ENCODE data around the gene LYSMD3. TPM values are rescaled to one million over a fixed set of nuclear protein-coding genes. Genes with fewer than 3 reads are reported as not detected.

LYSMD3 gene
- total and polyA plus RNA-seq, 9 donors, result 10.9 to 21.7 (median 15.9) TPM

DNA sequence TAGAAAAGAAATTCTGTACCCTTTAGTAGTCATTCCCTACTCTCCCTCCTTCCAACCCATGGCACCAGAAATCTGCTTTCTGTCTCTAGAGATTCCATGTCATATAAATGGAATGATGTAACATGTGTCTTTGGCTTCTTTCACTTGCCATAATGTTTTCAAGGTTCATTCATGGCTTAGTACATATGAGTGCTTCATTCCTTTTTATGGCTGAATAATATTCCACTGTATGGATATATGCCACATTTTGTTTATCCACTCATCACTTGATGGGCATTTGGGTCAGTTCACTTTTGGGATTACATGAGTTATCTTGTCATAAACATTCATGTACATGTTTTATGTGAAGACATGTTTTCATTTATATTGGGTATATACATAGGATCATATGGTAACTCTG lies 35.3 kb downstream of the LYSMD3 start:
- no peak for DNase-seq
- H3K36me3 ChIP-seq (ENCODE audit: control insufficient read depth, insufficient read depth, low read length), result no peaks in the 10 kb centered on the region
- no peaks in the 10 kb centered on the region for H3K27me3 ChIP-seq (ENCODE audit: control insufficient read depth, insufficient read depth, low read length)
- H3K4me1 ChIP-seq (ENCODE audit: control insufficient read depth, insufficient read depth, low read length), result no peaks in the 10 kb centered on the region
- peaks cover 2% of the 10 kb centered on the region for H3K9me3 ChIP-seq (replicated peaks; ENCODE audit: control insufficient read depth, low read depth, low read length)
- H3K27ac ChIP-seq (ENCODE audit: low read length), result no peak overlapping the region
- no peak overlapping the region for H3K4me3 ChIP-seq (ENCODE audit: low read length)

DNA sequence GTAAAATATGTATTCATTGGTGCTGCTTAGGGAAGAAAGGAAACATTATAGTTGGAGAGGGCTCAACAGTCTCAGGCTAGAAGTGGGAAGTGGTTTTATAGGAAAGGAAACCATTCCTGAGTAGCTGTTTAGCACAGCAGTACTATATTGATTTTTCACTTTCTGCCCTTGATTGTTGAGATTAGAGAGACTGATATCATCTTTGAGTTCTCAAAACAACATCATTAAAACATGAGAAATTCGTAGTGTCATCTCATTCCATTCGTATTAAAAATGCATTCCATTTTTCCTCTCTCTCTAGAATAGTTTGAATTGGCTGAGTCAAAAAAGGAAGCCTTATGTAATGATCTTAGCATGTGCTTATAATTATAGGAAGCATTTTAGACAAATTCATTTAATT lies 40.6 kb downstream of the LYSMD3 start:
- no CpG with 5 or more reads among the region's 2 CpGs for WGBS (ENCODE audit: insufficient coverage)
- no peaks in the 10 kb centered on the region for H3K27me3 ChIP-seq (ENCODE audit: control insufficient read depth, insufficient read depth, low read length)
- peak; percentile 17 for DNase-seq

DNA sequence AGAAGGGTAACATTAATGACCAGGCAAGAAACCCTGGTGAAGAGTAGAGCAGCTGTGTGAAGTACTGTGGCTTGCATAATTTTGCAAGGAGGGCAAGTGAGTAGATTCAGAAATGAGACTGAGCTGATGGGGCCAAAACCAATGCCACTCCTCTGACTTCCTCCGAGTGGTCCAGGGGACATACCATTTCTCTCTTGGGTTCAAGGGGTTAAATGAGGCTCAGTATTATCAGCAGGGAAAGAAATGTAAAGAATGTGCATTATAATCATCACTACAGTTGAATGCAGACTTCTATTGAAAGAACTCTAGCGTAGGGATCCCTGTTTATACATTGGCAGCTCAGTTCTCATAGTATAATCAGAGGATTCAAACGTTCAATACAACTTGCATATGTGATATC lies 44.8 kb downstream of the LYSMD3 start:
- no peak for DNase-seq
- WGBS (ENCODE audit: insufficient coverage), result no CpG with 5 or more reads among the region's 3 CpGs
- H3K27me3 ChIP-seq (ENCODE audit: control insufficient read depth, insufficient read depth, low read length), result no peaks in the 10 kb centered on the region
- no peaks in the 10 kb centered on the region for H3K9me3 ChIP-seq (replicated peaks; ENCODE audit: control insufficient read depth, low read depth, low read length)
- no peak overlapping the region for H3K27ac ChIP-seq (ENCODE audit: low read length)
- H3K4me1 ChIP-seq (ENCODE audit: control insufficient read depth, insufficient read depth, low read length), result no peaks in the 10 kb centered on the region
- no peak overlapping the region for H3K4me3 ChIP-seq (ENCODE audit: low read length)
- no peaks in the 10 kb centered on the region for H3K36me3 ChIP-seq (ENCODE audit: control insufficient read depth, insufficient read depth, low read length)

More for the DNA sequence above, 40.6 kb downstream of the LYSMD3 start:
- no peak overlapping the region for H3K4me3 ChIP-seq (ENCODE audit: low read length)
- no peak overlapping the region for H3K27ac ChIP-seq (ENCODE audit: low read length)
- H3K36me3 ChIP-seq (ENCODE audit: control insufficient read depth, insufficient read depth, low read length), result no peaks in the 10 kb centered on the region
- H3K4me1 ChIP-seq (ENCODE audit: control insufficient read depth, insufficient read depth, low read length), result no peaks in the 10 kb centered on the region
- no peaks in the 10 kb centered on the region for H3K9me3 ChIP-seq (replicated peaks; ENCODE audit: control insufficient read depth, low read depth, low read length)

DNA sequence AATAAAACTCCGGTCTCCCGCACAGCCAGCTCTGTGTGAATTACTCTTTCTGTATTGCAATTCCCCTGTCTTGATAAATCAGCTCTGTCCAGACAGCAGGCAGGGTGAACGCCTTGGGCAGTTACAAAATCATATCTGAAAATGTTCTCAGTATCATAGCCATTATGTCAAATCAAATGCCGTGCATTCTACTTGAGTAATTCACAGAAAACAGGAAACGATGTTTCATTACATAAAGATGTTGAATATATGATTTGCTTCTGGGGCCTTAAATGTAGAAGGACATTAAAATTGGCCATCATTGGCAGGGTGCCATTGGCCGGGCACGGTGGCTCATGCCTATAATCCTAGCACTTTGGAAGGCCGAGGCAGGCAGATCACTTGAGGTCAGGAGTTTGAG lies 46.2 kb downstream of the LYSMD3 start:
- Histone ChIP-seq H3K4me1 (ENCODE audit: control insufficient read depth, insufficient read depth, low read length) (no peaks in the 10 kb centered on the region), H3K36me3 (ENCODE audit: control insufficient read depth, insufficient read depth, low read length) (no peaks in the 10 kb centered on the region), H3K4me3 (ENCODE audit: low read length) (no peak overlapping the region), H3K27ac (ENCODE audit: low read length) (no peak overlapping the region), H3K9me3 (replicated peaks; ENCODE audit: control insufficient read depth, low read depth, low read length) (no peaks in the 10 kb centered on the region), H3K27me3 (ENCODE audit: control insufficient read depth, insufficient read depth, low read length) (no peaks in the 10 kb centered on the region)
- DNase-seq, result no peak
- 91% methylated on average over 4 of the region's 8 CpGs for WGBS (ENCODE audit: insufficient coverage)

DNA sequence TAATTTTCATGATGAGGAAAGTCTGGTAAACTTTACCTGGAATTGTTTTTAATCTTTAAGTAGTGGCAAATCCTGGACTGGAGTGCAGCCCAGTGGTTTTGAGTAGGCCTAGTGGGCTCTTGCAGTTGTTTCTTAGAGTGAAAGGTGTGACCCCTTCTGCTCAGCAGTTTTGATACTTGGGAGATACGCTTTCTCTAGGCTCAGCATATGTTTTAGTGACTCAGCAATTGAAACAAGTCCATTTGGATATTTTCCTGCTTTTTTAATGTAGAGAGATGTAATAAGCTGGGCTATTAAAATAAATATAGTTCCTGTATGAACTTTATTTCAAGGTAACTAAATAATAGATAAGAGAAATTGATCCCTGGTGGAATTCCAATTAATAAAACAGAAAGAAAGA lies 48.7 kb downstream of the LYSMD3 start:
- H3K27me3 ChIP-seq (ENCODE audit: control insufficient read depth, insufficient read depth, low read length), result no peaks in the 10 kb centered on the region
- H3K27ac ChIP-seq (ENCODE audit: low read length), result no peak overlapping the region
- DNase-seq, result no peak
- H3K4me3 ChIP-seq (ENCODE audit: low read length), result no peak overlapping the region
- no CpG with 5 or more reads among the region's 1 CpG for WGBS (ENCODE audit: insufficient coverage)
- no peaks in the 10 kb centered on the region for H3K9me3 ChIP-seq (replicated peaks; ENCODE audit: control insufficient read depth, low read depth, low read length)
- no peaks in the 10 kb centered on the region for H3K36me3 ChIP-seq (ENCODE audit: control insufficient read depth, insufficient read depth, low read length)
- no peaks in the 10 kb centered on the region for H3K4me1 ChIP-seq (ENCODE audit: control insufficient read depth, insufficient read depth, low read length)

DNA sequence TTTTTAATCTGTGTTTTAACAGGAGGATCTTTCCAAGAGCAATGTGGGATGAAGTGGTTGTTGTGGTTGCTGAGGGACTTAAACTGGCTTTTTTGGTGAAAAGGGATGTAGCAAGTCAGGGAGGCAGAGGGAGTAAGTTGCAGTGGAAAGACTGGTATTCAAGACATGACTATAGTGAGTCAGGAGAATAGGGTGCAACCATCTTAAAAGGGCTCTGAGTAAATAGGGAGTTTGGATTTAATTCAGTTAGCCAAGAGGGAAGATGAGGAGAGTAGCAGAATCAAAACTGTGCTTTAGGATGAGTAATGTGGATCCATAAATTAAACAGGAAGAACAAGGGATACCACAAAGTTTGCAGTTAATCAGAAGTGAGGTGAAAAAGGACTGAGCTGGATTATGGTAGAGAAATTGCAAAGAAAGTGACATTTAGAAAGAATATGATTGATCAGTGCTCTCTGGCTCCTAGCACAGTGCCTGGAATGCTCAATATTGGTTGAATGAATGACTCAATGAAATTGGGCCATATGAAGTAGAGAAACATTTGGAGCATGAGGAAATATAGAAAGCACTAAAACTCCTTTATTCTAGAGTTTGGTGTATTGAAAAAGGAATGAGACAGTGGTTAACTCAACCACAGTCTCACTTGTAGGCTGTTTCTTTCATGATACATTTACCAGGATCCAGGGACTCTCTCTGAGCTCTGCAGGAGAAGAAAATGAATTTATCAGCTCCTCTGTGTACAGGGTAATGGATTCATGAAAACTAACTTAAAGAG lies 49.6 kb downstream of the LYSMD3 start:
- H3K27me3 ChIP-seq (ENCODE audit: control insufficient read depth, insufficient read depth, low read length), result no peaks in the 10 kb centered on the region

DNA sequence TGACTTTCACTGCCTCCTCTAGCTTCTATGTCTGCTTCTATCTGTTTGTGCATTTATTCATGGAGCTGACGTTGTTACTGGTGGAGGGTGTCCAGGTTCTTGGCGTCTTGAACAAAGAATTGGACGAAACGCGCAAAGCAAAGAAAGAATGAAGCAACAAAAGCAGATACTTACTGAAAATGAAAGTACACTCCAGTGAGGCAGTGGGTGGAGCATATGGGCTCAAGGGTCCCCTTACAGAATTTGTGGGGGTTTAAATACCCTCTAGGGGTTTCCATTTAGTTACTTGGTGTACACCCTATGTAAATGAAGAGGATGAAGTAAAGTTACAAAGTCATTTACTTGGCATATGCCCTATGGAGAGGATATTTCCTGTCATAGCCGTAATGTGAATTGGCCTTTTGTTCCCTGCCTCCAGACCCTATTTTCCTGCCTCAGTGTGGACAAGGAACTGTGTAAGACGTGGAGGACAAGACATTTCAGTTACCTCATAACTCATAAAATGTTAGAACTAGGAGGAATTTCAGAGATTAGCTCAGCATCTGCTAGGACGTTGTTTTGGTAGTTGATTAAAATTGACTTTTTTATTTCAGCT lies 51.7 kb downstream of the LYSMD3 start:
- peak; percentile 11 for DNase-seq
- Histone ChIP-seq H3K4me1 (ENCODE audit: control insufficient read depth, insufficient read depth, low read length) (peaks cover 10% of the 10 kb centered on the region), H3K27me3 (ENCODE audit: control insufficient read depth, insufficient read depth, low read length) (no peaks in the 10 kb centered on the region), H3K9me3 (replicated peaks; ENCODE audit: control insufficient read depth, low read depth, low read length) (no peaks in the 10 kb centered on the region), H3K4me3 (ENCODE audit: low read length) (no peak overlapping the region), H3K36me3 (ENCODE audit: control insufficient read depth, insufficient read depth, low read length) (no peaks in the 10 kb centered on the region), H3K27ac (ENCODE audit: low read length) (no peak overlapping the region)
- whole genome bisulfite sequencing (ENCODE audit: insufficient coverage), result 87% methylated on average over 3 of the region's 8 CpGs

More for the DNA sequence above, 49.6 kb downstream of the LYSMD3 start:
- Histone ChIP-seq H3K4me1 (ENCODE audit: control insufficient read depth, insufficient read depth, low read length) (peaks cover 3% of the 10 kb centered on the region), H3K36me3 (ENCODE audit: control insufficient read depth, insufficient read depth, low read length) (no peaks in the 10 kb centered on the region), H3K27ac (ENCODE audit: low read length) (no peak overlapping the region), H3K4me3 (ENCODE audit: low read length) (no peak overlapping the region), H3K9me3 (replicated peaks; ENCODE audit: control insufficient read depth, low read depth, low read length) (no peaks in the 10 kb centered on the region)
- DNase-seq, result no peak

DNA sequence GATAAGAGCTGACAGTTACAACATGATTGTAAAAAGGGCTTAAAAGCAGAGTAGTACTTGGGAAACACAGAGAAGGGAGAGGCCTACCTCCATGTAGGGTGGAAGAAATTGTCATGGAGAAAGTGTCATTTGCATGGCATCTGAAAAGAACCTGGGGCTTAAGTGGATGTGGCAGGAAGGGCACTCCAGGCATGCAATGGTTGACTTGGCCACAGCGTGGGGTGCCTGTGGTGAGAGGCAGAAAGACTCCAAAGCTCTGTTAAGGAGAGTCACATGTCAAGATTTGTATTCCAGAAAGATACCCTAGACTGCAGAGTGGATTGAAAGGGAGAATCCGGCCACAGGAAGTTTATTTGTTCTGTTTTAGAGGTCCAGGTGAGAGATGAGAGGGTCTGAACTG lies 52.3 kb downstream of the LYSMD3 start:
- no peak for DNase-seq
- Histone ChIP-seq H3K4me3 (ENCODE audit: low read length) (no peak overlapping the region), H3K4me1 (ENCODE audit: control insufficient read depth, insufficient read depth, low read length) (peaks cover 10% of the 10 kb centered on the region), H3K9me3 (replicated peaks; ENCODE audit: control insufficient read depth, low read depth, low read length) (no peaks in the 10 kb centered on the region), H3K27me3 (ENCODE audit: control insufficient read depth, insufficient read depth, low read length) (no peaks in the 10 kb centered on the region), H3K36me3 (ENCODE audit: control insufficient read depth, insufficient read depth, low read length) (no peaks in the 10 kb centered on the region), H3K27ac (ENCODE audit: low read length) (no peak overlapping the region)
- WGBS (ENCODE audit: insufficient coverage), result 54% methylated on average over 2 of the region's 2 CpGs

DNA sequence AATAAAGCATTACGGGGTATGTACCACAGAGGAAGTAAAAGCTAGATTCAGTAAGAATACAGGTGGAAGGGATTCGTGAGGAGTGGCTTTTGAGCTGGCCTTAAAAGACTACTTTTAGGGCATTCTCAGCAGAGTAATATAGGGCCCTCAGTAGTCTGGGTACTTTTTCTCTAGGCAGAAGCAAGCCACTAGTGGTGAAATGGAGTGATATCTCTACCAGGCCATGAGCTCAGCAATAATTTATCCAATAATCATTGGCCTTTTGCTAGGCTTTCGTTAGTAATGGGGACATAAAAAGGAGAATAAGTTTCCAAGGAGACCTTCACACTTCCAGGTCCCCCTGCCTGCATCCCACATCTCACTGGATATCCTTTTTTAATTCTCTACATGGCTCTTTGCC lies 53.0 kb downstream of the LYSMD3 start:
- H3K9me3 ChIP-seq (replicated peaks; ENCODE audit: control insufficient read depth, low read depth, low read length), result no peaks in the 10 kb centered on the region
- 52% methylated on average over 2 of the region's 3 CpGs for WGBS (ENCODE audit: insufficient coverage)
- no peak overlapping the region for H3K27ac ChIP-seq (ENCODE audit: low read length)
- no peak overlapping the region for H3K4me3 ChIP-seq (ENCODE audit: low read length)
- no peaks in the 10 kb centered on the region for H3K36me3 ChIP-seq (ENCODE audit: control insufficient read depth, insufficient read depth, low read length)
- no peaks in the 10 kb centered on the region for H3K27me3 ChIP-seq (ENCODE audit: control insufficient read depth, insufficient read depth, low read length)
- no peak for DNase-seq
- peaks cover 10% of the 10 kb centered on the region for H3K4me1 ChIP-seq (ENCODE audit: control insufficient read depth, insufficient read depth, low read length)

DNA sequence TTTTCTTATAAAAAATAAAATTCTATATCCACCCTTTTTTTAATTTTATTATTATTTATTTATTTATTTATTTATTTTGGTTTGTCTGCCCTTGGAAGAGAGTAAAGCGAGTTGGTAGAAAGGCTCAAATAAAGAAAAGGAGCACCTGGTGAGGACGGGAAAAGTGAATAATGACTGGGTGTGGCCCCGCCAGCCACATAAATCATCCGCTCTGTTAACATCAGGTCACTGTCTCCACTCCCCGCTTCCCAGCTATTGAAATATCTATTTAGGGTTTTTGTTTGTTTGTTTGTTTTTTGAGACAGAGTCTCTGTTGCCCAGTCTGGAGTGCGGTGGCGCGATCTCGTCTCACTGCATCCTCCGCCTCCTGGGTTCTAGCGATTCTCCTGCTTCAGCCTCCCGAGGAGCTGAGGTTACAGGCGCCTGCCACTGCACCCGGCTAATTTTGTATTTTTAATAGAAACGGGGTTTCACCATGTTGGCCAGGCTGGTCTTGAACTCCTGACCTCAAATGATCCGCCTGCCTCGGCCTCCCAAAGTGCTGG lies 53.9 kb downstream of the LYSMD3 start:
- H3K36me3 ChIP-seq (ENCODE audit: control insufficient read depth, insufficient read depth, low read length), result no peaks in the 10 kb centered on the region
- no peaks in the 10 kb centered on the region for H3K9me3 ChIP-seq (replicated peaks; ENCODE audit: control insufficient read depth, low read depth, low read length)
- DNase-seq, result no peak
- no peaks in the 10 kb centered on the region for H3K27me3 ChIP-seq (ENCODE audit: control insufficient read depth, insufficient read depth, low read length)
- no peak overlapping the region for H3K27ac ChIP-seq (ENCODE audit: low read length)
- 40% methylated on average over 8 of the region's 17 CpGs for WGBS (ENCODE audit: insufficient coverage)
- no peak overlapping the region for H3K4me3 ChIP-seq (ENCODE audit: low read length)
- H3K4me1 ChIP-seq (ENCODE audit: control insufficient read depth, insufficient read depth, low read length), result peaks cover 10% of the 10 kb centered on the region
